HG03097 (cell line): Measurements from ENCODE around the gene BCOR.

Experiments
- ATAC-seq: cut with Tn5 transposase; IDR thresholded peaks from one replicate; pipeline ENCODE4 v1.9.1; 2021; ENCODE audit not compliant: unreplicated experiment, low FRiP score

BCOR gene

DNA sequence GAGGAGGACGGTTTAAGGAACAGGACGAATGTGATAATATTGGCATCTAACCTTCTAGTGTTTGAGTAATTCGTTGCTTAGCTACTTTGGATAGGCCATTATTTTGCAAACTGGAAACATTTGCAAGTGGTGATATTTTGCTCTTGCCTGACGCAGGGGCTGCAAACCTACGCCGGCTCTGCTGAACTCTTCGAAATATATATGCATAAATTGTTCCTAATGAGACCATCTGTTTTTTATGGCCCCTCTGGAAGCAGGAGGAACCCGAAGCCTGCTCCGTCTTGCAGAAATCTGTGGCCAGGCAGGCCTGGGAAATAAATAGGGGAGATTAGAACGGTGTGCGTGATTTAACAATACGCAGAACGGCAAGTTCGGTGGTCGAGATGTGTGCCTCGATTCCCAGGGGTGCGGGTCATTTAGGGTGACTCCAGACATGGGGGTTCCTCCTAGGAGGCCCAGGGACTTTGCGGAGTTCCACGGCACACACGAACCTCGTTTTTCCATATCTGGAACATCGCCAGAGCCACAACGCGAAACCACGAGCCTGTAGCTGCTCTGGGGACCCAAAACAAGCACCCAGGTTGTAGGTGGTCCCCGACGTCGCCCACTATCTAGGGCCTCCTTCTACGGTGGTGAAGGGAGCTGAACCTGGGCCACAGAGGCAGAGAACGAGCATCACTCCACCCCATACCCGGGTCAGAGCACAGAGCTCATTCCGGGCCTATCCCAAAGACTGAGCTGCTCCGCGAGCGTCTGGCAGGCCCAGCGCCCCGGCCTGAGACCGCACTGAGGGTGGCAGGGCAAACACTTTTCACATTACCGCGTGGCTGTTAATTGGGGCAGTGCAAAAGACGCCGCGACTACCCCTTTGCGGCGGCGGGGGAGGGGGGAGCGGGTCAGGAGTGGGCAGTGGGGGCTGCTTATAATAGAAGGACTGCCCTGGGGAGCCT lies 89.7 kb downstream of the BCOR start:
- no peak for ATAC-seq

DNA sequence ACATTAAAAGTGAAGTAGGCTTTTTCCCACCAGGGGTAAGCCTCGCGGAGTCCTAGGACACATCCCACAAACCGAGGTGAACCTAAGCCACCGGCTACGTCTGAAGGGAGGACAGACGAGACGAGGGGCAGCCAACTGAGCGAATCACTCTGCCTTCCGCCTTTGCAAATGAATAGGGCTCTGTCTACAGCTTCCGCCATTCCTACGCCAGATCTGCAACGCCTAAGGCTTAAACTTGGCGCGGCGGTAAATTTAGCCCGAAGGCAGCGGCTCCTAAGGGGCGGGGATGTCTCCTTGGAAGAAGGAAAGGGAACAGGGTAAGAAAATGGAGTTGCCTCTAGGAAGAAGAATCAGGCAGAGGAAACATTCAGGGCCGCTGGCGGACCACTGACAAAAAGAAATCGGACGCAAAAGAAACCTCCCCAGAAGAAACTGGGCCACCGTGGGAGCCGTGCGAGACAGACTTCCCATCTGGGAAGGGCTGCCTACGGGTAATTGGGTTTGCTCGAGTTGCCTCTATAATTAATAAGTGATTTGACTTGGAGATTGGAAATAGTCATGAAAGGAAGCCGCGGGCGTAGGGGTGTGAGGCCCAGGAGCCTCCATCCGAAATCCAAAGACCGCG lies 90.5 kb downstream of the BCOR start:
- no peak for ATAC-seq

DNA sequence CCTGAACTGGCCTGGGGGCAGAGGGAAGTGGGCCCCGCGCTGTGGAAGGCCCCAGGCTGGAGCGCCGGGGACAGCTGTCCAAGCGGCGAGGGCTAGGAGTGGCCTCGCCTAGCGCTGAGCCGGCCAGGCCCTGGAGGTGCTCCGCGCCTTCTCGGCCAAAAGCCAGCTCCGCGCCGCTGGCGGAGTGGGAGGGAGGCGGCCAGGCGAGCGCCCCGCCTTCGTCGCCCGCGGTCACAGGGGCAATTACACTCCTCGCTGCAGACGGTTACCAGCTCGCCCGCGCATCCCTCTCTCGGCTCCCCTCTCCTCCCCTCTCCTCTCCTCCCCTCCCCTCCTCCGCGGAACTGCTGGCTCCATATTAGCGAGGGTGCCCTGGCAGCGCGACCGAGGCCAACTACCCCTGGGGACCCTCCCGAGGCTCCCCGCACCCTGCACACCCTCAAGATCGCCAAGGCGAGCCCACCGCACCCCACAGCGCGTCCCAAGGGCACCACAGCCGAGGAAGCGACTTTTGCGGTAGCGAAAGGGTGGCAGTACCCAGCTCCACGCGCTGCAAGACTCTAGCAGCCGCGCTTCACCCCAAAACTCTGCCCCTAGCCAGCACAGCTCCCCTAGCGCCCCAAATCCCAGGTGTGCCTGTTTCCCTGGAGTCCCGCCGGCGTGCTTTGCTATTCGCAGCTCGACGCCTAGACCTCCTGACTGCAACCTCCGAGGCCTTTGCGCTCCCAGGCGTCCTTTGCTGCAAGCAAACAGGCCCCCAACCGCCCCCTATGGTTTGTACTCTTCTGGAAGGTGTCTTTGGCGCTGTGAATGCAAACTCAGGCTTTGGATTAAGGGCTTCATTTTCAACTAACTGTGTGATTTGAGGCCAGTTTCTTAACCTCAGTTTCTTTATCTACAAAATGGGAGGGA lies 91.4 kb downstream of the BCOR start:
- no peak for ATAC-seq

DNA sequence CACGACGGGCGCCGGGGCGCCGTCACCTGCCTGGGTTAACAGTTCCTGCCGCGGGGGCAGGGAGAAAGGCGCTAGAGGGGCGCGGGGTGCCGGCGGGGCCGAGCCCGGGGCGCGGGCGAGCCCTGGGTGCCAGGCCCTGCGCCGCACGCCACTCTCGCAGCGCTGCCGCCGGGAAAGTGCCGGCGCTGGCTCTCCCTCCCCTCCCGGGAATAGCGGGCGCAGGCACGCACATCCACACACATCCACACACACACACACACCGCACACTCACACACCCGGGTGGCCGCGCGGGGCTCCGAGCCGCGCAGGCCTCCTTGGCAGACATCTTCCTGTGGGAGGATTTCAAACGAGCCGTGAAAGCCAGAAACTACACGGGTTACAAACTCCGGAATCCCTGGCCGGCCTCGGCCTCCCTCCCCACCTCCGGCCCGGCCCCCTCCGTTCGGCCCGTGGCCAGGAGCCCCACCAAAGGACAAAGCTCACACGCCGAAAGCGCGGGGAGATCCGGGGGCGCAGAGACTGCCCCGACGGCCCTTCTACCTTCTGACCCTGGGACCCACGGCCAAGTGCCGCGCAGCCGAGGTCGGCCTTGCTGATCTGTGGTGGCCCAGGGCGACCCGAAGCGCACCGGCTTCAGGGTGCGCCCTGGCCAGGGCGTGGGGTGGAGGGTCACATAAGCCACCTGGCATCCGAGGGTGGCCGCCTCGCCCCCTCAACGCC lies 92.3 kb downstream of the BCOR start:
- no peak for ATAC-seq

DNA sequence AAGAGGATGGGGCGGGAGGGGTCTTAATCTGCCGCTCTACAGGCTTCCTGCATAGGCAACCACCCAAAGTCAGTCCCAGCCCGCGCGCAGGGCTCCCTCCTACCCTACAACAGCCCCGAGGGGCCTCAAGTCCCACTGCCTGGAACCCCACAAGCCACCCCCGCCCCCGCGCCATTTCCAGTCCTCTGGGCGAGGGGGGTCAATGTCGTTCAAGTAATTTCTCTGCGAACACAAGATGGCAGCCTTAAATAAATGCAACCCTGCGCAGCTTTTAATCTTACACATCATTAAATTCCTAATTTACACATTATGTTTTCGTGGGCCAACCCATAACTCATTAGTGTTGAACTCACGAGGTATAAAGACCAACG lies 92.9 kb downstream of the BCOR start:
- no peak for ATAC-seq

DNA sequence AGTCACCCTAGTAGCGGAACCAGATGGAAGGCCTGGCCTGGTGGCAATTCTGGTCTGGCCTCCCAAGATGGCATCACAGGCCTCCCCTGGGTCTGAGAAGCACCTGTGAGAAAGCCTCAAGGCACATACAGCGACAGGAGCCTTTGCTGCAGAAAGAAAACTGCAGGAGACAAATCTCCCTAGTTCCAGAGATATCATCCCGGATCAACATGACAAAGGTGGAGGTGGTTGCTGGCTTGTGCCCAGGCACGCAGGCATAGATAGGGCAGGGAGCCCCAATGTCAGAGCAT lies 93.6 kb downstream of the BCOR start:
- ATAC-seq = no peak

DNA sequence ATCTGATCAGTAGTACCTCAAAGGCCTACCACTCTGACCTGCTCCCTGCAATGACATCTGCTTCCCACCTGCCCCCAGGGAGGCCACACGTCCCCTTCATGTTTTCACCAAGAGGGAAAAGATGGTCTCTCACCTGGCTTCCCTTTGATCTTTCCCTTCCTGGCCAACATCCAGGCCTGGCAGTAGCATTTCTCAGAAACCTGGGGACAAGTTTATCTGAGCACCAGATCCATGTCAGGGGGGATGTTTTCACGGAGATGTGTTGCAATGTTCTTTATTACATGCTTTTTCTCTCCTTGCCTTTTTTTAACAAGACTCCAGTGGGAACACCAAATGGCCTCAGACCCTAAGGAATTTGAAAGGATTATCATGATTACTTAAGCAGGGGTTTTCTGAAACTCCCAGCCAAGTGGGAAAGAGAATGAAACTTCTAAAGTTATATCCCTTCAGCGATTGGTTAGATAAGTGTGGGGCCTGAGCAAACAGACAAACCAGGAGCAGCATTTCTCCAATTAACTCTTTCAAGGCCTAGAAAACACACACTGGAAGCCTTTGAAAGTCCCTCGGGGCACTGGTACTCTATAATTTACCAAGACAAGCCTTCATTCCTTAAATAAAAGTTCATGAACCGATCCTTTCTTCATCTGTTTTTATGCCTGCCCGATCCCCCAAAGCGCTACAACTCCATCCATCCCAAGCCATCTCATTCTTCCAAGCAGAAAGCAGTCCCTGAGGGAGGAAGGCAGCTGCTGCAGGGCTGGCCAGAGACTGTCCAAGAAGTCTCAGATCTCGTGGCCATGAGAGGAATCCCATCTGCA lies 94.1 kb downstream of the BCOR start:
- ATAC-seq = no peak

DNA sequence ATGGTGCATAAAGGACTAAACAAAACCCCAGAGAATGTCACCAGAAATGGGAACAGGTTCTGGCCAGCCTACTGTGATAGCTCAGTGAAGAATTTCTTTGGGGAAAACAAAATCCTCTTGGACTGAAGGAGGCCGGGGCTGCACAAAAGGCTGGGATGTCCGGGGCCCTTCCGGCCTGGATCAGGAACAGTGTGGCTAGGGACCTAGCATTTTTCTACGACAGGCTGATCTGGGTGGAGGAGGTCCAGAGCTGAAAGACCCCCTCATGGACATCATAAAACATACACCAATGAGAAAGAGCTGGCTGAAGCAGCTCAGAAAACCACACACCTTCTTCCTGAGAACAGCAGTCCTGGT lies 94.7 kb downstream of the BCOR start:
- no peak for ATAC-seq
